NCI-H226 (cell line): ENCODE results near the gene OR6T1.
A peak's percentile ranks its signal among the peaks of the same experiment; 100 is the strongest.

Experiments
- DNase-seq: peaks from one replicate; pipeline ENCODE4 v3.0.0-alpha.2; 2015

OR6T1 gene, protein sequence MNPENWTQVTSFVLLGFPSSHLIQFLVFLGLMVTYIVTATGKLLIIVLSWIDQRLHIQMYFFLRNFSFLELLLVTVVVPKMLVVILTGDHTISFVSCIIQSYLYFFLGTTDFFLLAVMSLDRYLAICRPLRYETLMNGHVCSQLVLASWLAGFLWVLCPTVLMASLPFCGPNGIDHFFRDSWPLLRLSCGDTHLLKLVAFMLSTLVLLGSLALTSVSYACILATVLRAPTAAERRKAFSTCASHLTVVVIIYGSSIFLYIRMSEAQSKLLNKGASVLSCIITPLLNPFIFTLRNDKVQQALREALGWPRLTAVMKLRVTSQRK

DNA sequence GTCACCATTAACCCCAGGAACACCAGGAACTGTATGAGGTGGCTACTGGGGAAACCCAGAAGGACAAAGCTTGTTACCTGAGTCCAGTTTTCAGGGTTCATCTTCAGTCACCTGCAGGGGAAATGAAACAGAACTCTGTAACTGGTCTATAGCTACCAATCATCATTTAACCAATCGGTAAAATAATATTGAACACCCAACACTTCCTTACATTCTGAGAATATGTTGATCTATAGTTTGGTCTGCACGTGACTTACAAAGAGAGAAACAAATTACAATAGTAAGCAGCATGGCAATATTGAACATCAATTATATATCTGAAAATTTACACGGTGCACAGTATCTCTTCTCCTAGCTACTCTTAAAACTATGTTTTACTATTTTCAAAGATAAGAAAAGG lies at the start of gene OR6T1:
Gene OR6T1, minus strand, starts transcription at position 101 of the 400 bp plus-strand sequence. Its CDS starts 0 bp downstream, at position 101.
- no peak for DNase-seq

DNA sequence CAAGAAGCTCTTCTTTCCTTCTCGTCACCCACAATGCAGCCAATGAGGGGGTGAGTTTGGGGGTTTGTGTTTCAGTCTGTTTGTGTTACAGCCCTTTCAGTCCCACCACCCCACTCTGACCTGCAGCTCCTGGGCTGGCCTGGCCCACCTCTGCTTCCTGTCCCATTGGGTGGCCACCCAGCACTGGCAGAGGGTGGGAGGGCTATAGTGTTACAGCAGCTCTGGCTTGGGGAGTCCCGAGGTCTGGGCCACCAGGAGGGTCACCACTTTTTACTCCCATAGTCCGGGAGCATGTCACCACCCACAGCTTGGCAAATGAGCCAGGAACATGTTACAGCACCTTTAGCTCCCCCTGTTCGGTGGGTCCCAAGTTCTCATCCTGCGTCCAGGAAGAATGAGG lies 35.7 kb upstream of the OR6T1 start:
- DNase-seq: no peak

DNA sequence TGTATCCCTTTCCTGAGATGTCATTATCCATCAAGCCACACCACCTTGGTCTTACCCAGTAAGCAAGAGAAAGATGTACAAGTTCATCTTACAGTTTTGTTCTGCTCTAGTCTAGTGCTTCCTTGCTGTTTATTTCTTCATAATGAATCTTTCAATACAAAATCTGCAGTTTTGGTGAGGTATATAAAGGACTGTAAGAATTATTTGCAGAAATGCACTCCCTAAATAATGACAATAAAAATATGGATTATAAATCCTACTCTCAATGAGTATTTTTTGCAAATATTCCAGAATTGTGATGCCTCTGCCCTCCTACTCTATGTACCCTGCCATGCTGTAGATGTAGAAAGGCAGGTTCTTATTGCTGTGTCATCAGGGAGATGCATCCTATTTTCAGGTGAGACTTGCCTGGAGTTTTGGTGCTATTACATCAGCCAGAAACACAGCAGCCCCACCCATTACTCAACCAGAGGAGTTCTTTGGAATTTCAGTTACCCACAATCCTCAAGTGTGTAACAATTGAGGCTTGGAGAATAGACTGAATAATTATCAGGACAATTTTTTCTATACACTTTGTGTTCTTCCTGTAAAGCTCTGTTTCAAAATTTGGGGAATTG lies 34.2 kb upstream of the OR6T1 start, which contains the start of gene OR10S1:
Gene OR10S1, minus strand, starts transcription at position 51 of the 617 bp plus-strand sequence. CDS start 117 bp downstream, outside the sequence.
- no peak for DNase-seq

DNA sequence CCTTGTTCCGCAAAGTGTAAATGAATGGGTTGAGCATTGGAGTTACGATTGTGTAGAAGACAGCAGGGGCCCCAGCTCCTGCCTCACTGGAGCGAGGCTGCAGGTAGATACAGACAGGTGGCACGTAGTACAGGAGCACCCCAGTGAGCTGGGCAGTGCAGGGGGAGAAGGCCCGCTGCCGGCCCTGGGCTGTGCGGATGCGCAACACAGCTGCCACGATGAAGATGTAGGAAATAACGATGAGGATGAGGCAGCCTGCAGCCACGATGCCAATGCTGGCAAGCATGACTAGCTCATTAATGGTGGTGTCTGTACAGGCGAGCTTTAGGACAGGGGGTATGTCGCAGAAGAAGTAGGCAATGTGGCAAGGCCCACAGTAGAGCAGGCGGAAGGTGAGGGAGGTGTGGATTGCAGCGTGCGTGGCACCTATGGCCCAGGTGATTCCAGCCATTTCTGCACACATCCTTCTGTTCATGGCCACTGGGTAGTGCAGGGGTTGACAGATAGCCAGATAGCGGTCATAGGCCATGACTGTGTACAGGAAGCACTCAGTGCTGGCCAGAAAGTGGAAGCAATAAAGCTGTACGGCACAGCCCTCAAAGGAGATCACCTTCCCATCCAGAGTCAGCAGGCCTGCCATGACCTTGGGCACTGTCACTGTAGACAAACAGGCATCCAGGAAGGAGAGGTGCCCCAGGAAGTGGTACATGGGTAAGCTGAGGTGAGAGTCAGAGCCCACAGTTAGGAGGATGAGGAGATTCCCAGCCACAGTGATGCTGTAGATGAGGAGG lies 33.3 kb upstream of the OR6T1 start:
- no peak for DNase-seq

- DNase-seq: peak; percentile 73
Observed at GRCh38 chr11:123973816-123974215, 30.2 kb upstream of the OR6T1 start.

DNA sequence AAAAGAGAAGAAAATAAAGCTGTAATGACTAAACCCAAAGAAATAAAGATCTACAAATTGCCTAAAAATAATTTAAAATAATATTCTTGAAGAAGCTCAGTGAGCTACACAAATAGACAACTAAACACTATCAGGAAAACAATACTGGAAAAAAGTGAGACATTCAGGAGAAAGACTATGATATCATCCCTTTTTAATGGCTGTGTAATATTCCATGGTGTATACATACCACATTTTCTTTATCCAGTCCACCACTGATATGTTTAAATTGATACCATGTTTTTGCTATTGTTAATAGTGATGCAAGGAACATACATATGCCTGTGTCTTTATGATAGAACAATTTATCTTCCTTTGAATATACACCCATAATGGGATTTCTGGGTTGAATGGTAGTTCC lies 13.1 kb upstream of the OR6T1 start:
- no peak for DNase-seq

DNA sequence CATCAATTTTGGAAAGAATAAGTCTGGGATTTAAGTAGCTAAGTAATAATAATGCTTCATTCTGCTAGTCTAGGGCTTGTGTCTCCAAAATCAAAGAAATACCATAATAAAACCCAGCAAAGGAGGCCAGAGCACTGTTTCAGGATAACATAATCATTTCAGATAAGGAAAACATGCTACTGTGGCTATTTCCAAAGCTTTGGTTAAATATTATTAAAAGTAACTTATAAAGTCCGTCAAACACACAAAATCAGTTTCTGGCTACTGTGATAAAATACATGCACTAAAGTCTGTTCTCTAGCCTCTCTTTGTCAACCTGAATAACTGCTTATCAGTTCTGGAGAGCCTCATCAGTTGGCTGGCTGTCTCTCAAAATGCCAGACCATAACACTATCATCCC lies 1.5 kb upstream of the OR6T1 start:
- no peak for DNase-seq

DNA sequence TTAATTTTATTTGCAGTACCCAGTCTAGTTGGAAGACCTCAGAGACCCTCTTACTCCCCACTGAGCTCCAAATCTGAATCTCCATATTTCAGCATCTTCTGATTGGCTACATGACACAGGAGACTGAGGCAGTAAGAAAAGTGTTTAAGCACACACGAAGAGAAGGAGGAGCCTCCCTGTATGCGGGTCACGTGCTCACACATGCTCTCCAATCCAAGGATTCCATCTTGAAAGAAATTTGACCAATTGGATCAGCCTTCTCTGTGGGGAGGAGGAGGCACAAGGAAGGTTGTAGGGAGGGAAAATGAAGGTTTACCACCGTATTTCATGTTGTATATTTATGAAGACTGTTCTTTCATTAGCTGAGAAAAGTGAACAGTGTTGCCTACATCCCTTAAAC lies 1.2 kb downstream of the OR6T1 start:
- DNase-seq: no peak

DNA sequence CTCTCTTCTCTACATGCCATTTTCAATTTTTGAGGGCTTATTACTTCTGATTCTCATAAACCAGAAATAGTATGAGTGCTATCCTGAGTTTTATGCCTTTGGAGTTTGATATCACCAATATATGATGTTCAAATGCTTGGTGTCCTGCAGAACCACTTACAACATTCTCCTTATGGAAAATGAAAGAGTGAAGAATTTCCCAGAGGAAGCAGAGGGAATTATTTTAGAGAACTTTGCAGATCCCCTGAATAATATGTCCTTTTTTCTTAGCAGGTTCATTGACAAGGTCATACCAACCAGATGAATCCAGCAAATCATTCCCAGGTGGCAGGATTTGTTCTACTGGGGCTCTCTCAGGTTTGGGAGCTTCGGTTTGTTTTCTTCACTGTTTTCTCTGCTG lies 4.3 kb downstream of the OR6T1 start, which contains the start of gene OR4D5:
Gene OR4D5, plus strand, starts transcription at position 301 of the 400 bp plus-strand sequence. Its CDS starts 0 bp downstream, at position 301.
- DNase-seq: no peak

DNA sequence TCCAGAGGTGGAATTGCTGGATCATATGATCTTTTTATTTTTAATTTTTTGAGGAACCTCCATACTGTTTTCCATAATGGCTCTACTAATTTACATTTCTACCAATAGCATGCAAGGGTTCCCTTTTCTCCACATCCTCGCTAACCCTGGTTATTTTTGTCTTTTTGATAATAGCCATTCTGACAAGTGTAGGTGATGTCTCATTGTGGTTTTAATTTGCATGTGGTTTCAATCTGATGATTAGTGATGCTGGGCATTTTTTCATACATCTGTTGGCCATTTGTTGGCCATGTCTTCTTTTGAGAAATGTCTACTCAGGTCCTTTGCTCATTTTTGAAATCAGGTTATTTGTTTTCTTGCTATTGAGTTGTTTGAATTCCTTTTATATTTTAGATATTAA lies 19.6 kb downstream of the OR6T1 start:
- DNase-seq: no peak

DNA sequence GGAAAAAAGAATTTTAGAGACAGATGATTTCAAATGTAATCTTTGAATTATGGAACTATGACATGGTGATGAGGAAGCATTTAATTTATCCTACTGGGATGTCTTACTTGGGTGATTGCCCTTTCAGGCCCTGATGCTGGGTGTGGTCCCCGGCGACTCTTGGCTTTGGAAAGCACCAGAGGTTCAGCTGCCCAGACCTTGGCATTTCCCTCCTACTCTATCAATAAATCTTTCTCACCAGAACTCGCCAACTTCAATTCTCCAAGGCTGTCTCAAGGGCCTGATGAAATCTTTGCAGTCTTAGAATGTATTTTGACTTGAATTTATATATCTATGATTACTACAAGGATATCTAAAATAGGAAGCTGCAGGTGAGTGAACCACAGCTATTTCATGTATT lies 22.7 kb downstream of the OR6T1 start:
- DNase-seq: no peak

DNA sequence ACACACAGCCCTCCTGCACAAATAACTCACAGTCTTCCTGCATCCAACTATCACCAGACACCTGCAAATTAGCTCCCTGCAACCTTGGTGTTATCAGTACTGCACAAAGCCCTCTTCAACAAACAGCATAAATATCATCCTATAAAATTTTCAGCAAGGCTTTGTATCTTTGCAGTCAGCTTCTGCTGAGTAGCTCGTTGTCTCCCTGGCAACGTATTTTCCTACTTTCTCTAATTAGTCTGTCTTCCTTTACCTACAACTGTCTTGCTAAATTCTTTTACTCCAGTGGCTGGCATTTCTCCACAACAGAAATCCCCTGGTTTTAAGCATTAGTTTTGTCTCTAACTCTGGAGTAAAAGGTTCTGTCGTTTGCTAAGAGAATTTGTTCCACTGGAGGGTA lies 37.8 kb downstream of the OR6T1 start:
- no peak for DNase-seq

DNA sequence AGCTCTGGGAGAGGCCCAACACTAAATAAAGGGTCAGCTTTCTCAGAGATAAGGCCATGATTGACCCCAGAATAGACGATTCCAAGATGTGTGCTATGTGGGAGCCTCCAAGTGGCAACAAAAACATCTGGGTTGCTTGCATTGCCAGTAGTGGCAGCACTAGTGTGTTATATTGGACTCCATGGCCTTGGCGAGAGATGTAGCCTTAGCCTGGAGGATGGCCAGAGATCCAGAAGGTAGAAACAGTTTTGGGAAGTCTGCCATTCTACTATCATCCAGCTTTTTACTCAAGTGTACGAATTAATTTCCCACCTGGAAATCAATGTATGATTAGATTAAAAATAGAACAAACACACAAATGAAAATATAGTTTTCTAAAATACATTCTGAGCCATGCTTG lies 38.7 kb downstream of the OR6T1 start:
- no peak for DNase-seq

- no peak for DNase-seq
Observed at GRCh38 chr11:123903932-123904331, 39.7 kb downstream of the OR6T1 start.

DNA sequence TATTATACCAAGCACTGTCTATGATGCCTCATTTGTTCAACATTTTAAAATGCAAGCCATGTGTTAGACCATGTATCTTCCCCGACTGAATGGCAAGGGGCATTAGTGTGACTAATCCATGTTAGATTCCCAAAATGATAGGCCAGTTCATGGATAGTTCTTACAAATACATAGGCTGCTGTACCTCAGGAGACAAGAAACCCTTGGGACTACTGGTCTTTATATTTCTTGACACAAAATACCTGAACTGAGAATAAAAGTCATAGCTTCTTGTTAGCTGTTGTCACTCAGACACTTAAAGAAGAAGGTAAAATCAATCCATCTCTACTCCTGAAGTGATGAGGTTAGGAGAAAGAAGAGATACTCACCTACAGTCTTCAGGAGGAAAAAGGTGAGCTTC lies 41.8 kb downstream of the OR6T1 start, which contains the start of gene OR8D4:
Gene OR8D4, plus strand, starts transcription at position 301 of the 400 bp plus-strand sequence. CDS start 4,265 bp downstream, outside the sequence.
- DNase-seq: no peak

- no peak for DNase-seq
Observed at GRCh38 chr11:123899792-123900191, 43.8 kb downstream of the OR6T1 start.
